IPS-20b (cell line): ENCODE results near the gene GALNT6.

ENCODE experiments used
- H3K27ac ChIP-seq: one replicate; pipeline ENCODE4 v1.5.1; 2013; ENCODE audit warnings: low read length
- H3K27me3 ChIP-seq: 2 replicates; pipeline ENCODE4 v1.6.1; 2013; ENCODE audit warnings: mild to moderate bottlenecking, low read length, inconsistent platforms; ENCODE audit not compliant: insufficient read depth
- H3K36me3 ChIP-seq: 2 replicates; pipeline ENCODE4 v1.6.1; 2013; ENCODE audit warnings: low read depth, mild to moderate bottlenecking, inconsistent platforms, low read length, moderate library complexity; ENCODE audit not compliant: insufficient read depth
- H3K4me1 ChIP-seq: 2 replicates; pipeline ENCODE4 v1.6.1; 2013; ENCODE audit warnings: mild to moderate bottlenecking, control low read depth, inconsistent platforms, low read length, moderate library complexity; ENCODE audit not compliant: insufficient read depth
- H3K4me3 ChIP-seq: 2 replicates; pipeline ENCODE4 v1.5.1; 2013; ENCODE audit warnings: mild to moderate bottlenecking, low read length, inconsistent platforms
- H3K9ac ChIP-seq: 2 replicates; pipeline ENCODE4 v1.6.1; 2013; ENCODE audit warnings: low read depth, mild to moderate bottlenecking, inconsistent platforms, low read length, moderate library complexity
- H3K9me3 ChIP-seq: 2 replicates; pipeline ENCODE4 v1.6.1; 2013; ENCODE audit warnings: mild to moderate bottlenecking, low read depth, low read length, inconsistent platforms; ENCODE audit not compliant: insufficient read depth

GALNT6 gene

GRCh38 chr12:51311389-51311788 is 79.8 kb downstream of the GALNT6 start:
- Histone ChIP-seq H3K4me1 (no peaks in the 10 kb centered on the region), H3K9ac (no peak overlapping the region), H3K27ac (no peak overlapping the region), H3K36me3 (no peaks in the 10 kb centered on the region), H3K27me3 (no peaks in the 10 kb centered on the region), H3K4me3 (no peak overlapping the region), H3K9me3 (no peaks in the 10 kb centered on the region)

GRCh38 chr12:51307655-51308593 is 83.3 kb downstream of the GALNT6 start:
- no peaks in the 10 kb centered on the region for H3K27me3 ChIP-seq
- no peak overlapping the region for H3K9ac ChIP-seq
- H3K9me3 ChIP-seq: no peaks in the 10 kb centered on the region
- H3K4me3 ChIP-seq: no peak overlapping the region
- H3K27ac ChIP-seq: no peak overlapping the region
- no peaks in the 10 kb centered on the region for H3K4me1 ChIP-seq
- no peaks in the 10 kb centered on the region for H3K36me3 ChIP-seq

- no peak overlapping the region for H3K9ac ChIP-seq
- H3K36me3 ChIP-seq: no peaks in the 10 kb centered on the region
- no peak overlapping the region for H3K27ac ChIP-seq
- no peaks in the 10 kb centered on the region for H3K9me3 ChIP-seq
- H3K4me1 ChIP-seq: no peaks in the 10 kb centered on the region
- H3K27me3 ChIP-seq: no peaks in the 10 kb centered on the region; the same call in 1 of the 2 replicates
- no peak overlapping the region for H3K4me3 ChIP-seq
Observed at GRCh38 chr12:51306507-51306906, 84.7 kb downstream of the GALNT6 start.
